Testis (tissue), 3 donors: ENCODE results near the gene SPACA9. TPM values are rescaled to one million over a fixed set of nuclear protein-coding genes. Genes with fewer than 3 reads are reported as not detected.
A peak's percentile ranks its signal among the peaks of the same experiment; 100 is the strongest.

Experiments used
- DNase-seq: peaks from one replicate; pipeline ENCODE4 v3.0.0-alpha.2; 2019
- H3K27ac ChIP-seq, 2 donors: fragments of 200-600 bp; sonication (generic); one replicate each; pipeline ENCODE4 v1.5.1; 2019
- H3K27me3 ChIP-seq: fragments of 200-600 bp; sonication (generic); one replicate; pipeline ENCODE4 v1.5.1; 2019
- H3K36me3 ChIP-seq: fragments of 200-600 bp; sonication (generic); one replicate; pipeline ENCODE4 v1.5.1; 2017; ENCODE audit warnings: low read depth; ENCODE audit errors: missing control alignments
- H3K4me1 ChIP-seq: fragments of 200-600 bp; sonication (generic); one replicate; pipeline ENCODE4 v1.5.1; 2019
- H3K4me3 ChIP-seq, 2 donors: fragments of 200-600 bp; sonication (generic); one replicate each; pipeline ENCODE4 v1.5.1; 2017 to 2019
- H3K9me3 ChIP-seq: fragments of 200-600 bp; sonication (generic); one replicate; pipeline ENCODE4 v1.5.1; 2017
- CTCF ChIP-seq, 3 experiments: fragments of 450-650 bp in 2 of 3; fragments of 200-600 bp in 1 of 3; sonication (generic) in 1 of 3; IDR thresholded peaks; one replicate each; pipeline ENCODE4 v1.5.1; 2016 to 2019; ENCODE audit warnings: antibody characterized with exemption in 3 of 3, mild to moderate bottlenecking in 2 of 3, moderate library complexity in 1 of 3
- POLR2A ChIP-seq: fragments of 450-650 bp; IDR thresholded peaks from one replicate; pipeline ENCODE4 v1.6.1; 2017; ENCODE audit warnings: antibody characterized with exemption, mild to moderate bottlenecking, moderate library complexity
- WGBS, 2 donors: methylation state at CpG; one replicate each; pipeline ENCODE4 v1.1.5; 2018; 5-methylcytosine and 5-hydroxymethylcytosine counted together
- intact Hi-C: fragments of 100-400 bp; cut with DNase I; formaldehyde crosslinking; loops from one replicate; pipeline ENCODE4 v1.15.1; 2023; ENCODE audit warnings: low total_unique reads
- polyA plus RNA-seq: library from polyadenylated mRNA; stranded (reverse); fragments of 350-450 nt; fragmentation: Illumina TruSeq; extraction: RNeasy Lipid Tissue Mini Kit (QIAGEN cat#74804); gene quantifications from one replicate; pipeline ENCODE4 v1.2.3, GENCODE V29; 2014; ENCODE audit warnings: low read depth, low replicate concordance; ENCODE audit not compliant: insufficient read depth
- total RNA-seq, 2 donors: library from RNA; depleted of rRNA; stranded (reverse); fragments of >200 nt; gene quantifications; one replicate each; pipeline ENCODE4 v1.2.3, GENCODE V29; 2016

Gene SPACA9
- total and polyA plus RNA-seq, 3 donors from 2014 or later, result 61.2 to 179 (median 115) TPM

GRCh38 chr9:132854832-132855231, 23.9 kb upstream of the SPACA9 start:
- H3K9me3 ChIP-seq, result no peaks in the 10 kb centered on the region
- no peaks in the 10 kb centered on the region for H3K36me3 ChIP-seq
- TF ChIP-seq CTCF (IDR thresholded peaks at IDR 0.05) (no peak), POLR2A (no peak)
- H3K27ac ChIP-seq, result no peak overlapping the region
- H3K27me3 ChIP-seq, result no peaks in the 10 kb centered on the region
- intact Hi-C loops, result no loop called here
- DNase-seq, result no peak
- peaks cover 8% of the 10 kb centered on the region for H3K4me1 ChIP-seq
- 89 to 94% methylated on average over 10 of the region's 10 CpGs for WGBS, 2 donors
- no peak overlapping the region for H3K4me3 ChIP-seq

GRCh38 chr9:132855904-132856303, 22.8 kb upstream of the SPACA9 start:
- Histone ChIP-seq H3K4me1 (peaks cover 8% of the 10 kb centered on the region), H3K27me3 (no peaks in the 10 kb centered on the region), H3K36me3 (no peaks in the 10 kb centered on the region), H3K27ac (no peak overlapping the region), H3K9me3 (no peaks in the 10 kb centered on the region), H3K4me3 (no peak overlapping the region)
- 77 to 78% methylated on average over 4 to 5 of the region's 5 CpGs for WGBS, 2 donors
- TF ChIP-seq CTCF (IDR thresholded peaks at IDR 0.05), result no peak
- no peak for TF ChIP-seq POLR2A
- DNase-seq, result no peak
- intact Hi-C loops, result no loop called here

GRCh38 chr9:132857031-132857430, 21.7 kb upstream of the SPACA9 start:
- DNase-seq, result peak; percentile 78
- no peak for TF ChIP-seq CTCF (IDR thresholded peaks at IDR 0.05)
- no peak for TF ChIP-seq POLR2A
- intact Hi-C loops, result no loop called here
- no peaks in the 10 kb centered on the region for H3K36me3 ChIP-seq
- WGBS, 2 donors, result 47 to 53% methylated on average over 8 of the region's 8 CpGs
- H3K4me3 ChIP-seq, result no peak overlapping the region
- no peaks in the 10 kb centered on the region for H3K27me3 ChIP-seq
- peaks cover 8% of the 10 kb centered on the region for H3K4me1 ChIP-seq
- H3K27ac ChIP-seq, result no peak overlapping the region
- H3K9me3 ChIP-seq, result no peaks in the 10 kb centered on the region

- intact Hi-C loops, result no loop called here
- Histone ChIP-seq H3K36me3 (no peaks in the 10 kb centered on the region), H3K9me3 (no peaks in the 10 kb centered on the region), H3K27ac (no peak overlapping the region), H3K4me3 (no peak overlapping the region), H3K27me3 (no peaks in the 10 kb centered on the region), H3K4me1 (peaks cover 8% of the 10 kb centered on the region)
- TF ChIP-seq CTCF (IDR thresholded peaks at IDR 0.05) (no peak), POLR2A (no peak)
- WGBS, 2 donors, result 78 to 84% methylated on average over 24 of the region's 24 CpGs
- no peak for DNase-seq
Observed at GRCh38 chr9:132857616-132858342, 20.9 kb upstream of the SPACA9 start.

- Histone ChIP-seq H3K27ac (no peak overlapping the region), H3K36me3 (no peaks in the 10 kb centered on the region), H3K27me3 (no peaks in the 10 kb centered on the region), H3K9me3 (no peaks in the 10 kb centered on the region), H3K4me1 (peaks cover 8% of the 10 kb centered on the region), H3K4me3 (no peak overlapping the region)
- intact Hi-C loops, result no loop called here
- no peak for TF ChIP-seq CTCF (IDR thresholded peaks at IDR 0.05)
- no peak for TF ChIP-seq POLR2A
- 79 to 84% methylated on average over 7 of the region's 7 CpGs for WGBS, 2 donors
- DNase-seq, result no peak
Observed at GRCh38 chr9:132858751-132859150, 19.9 kb upstream of the SPACA9 start.
